HepG2 (cell line): ENCODE data around the gene RABGGTA. TPM values are rescaled to one million over a fixed set of nuclear protein-coding genes. Genes with fewer than 3 reads are reported as not detected.

Experiments used
- AKAP8 ChIP-seq: sonication (generic); formaldehyde crosslinking; IDR thresholded peaks from 2 replicates; pipeline ENCODE4 v1.5.1; 2020; ENCODE audit warnings: mild to moderate bottlenecking, missing genetic modification reagents
- CHCHD3 ChIP-seq: sonication (generic); formaldehyde crosslinking; IDR thresholded peaks from 2 replicates; pipeline ENCODE4 v1.8.0; 2022; ENCODE audit warnings: mild to moderate bottlenecking, missing genetic modification reagents, moderate library complexity
- CTCF ChIP-seq: sonication (generic); formaldehyde crosslinking; IDR thresholded peaks from 2 replicates; pipeline ENCODE4 v1.5.0; 2020; ENCODE audit warnings: mild to moderate bottlenecking, missing genetic modification reagents, moderate library complexity
- ELK4 ChIP-seq: sonication (generic); formaldehyde crosslinking; IDR thresholded peaks from 2 replicates; pipeline ENCODE4 v1.9.0; 2021; ENCODE audit warnings: missing genetic modification reagents, borderline replicate concordance
- FOXA1 ChIP-seq, 2 experiments: fragments of 450-650 bp in 1 of 2; sonication (generic) in 1 of 2; formaldehyde crosslinking in 1 of 2; IDR thresholded peaks; 2 replicates each; pipeline versions ENCODE4 v1.4.0 to v1.6.1; 2016 to 2020; ENCODE audit warnings: missing genetic modification reagents in 1 of 2
- FOXA3 ChIP-seq: IDR thresholded peaks from 2 replicates; pipeline ENCODE4 v1.6.1; 2016; ENCODE audit warnings: missing genetic modification reagents, missing compliant biosample characterization
- HHEX ChIP-seq: IDR thresholded peaks from 2 replicates; pipeline ENCODE4 v1.6.1; 2016; ENCODE audit warnings: control low read depth
- HOXA5 ChIP-seq: sonication (generic); formaldehyde crosslinking; IDR thresholded peaks from 2 replicates; pipeline ENCODE4 v1.4.0; 2020; ENCODE audit warnings: missing genetic modification reagents
- MEF2D ChIP-seq: sonication (generic); formaldehyde crosslinking; IDR thresholded peaks from 2 replicates; pipeline ENCODE4 v1.5.1; 2020; ENCODE audit warnings: mild to moderate bottlenecking, missing genetic modification reagents
- MIER3 ChIP-seq: IDR thresholded peaks from 2 replicates; pipeline ENCODE4 v1.6.1; 2016; ENCODE audit warnings: missing compliant biosample characterization, borderline replicate concordance
- NFE2 ChIP-seq: sonication (generic); formaldehyde crosslinking; IDR thresholded peaks from 2 replicates; pipeline ENCODE4 v1.4.0; 2020; ENCODE audit warnings: missing genetic modification reagents
- PAWR ChIP-seq: sonication (generic); formaldehyde crosslinking; IDR thresholded peaks from 2 replicates; pipeline ENCODE4 v1.4.0; 2020; ENCODE audit warnings: missing genetic modification reagents, mild to moderate bottlenecking, borderline replicate concordance
- PHF8 ChIP-seq: sonication (generic); formaldehyde crosslinking; IDR thresholded peaks from 2 replicates; pipeline ENCODE4 v1.5.0; 2020; ENCODE audit warnings: missing genetic modification reagents
- POLR2AphosphoS5 ChIP-seq: IDR thresholded peaks from 2 replicates; pipeline ENCODE4 v1.6.1; 2012; ENCODE audit warnings: low read depth, low read length
- SNAI1 ChIP-seq: sonication (generic); formaldehyde crosslinking; IDR thresholded peaks from 2 replicates; pipeline ENCODE4 v1.5.0; 2020; ENCODE audit warnings: mild to moderate bottlenecking, missing genetic modification reagents, borderline replicate concordance
- ZBTB21 ChIP-seq: sonication (generic); formaldehyde crosslinking; IDR thresholded peaks from 2 replicates; pipeline ENCODE4 v1.4.0; 2020; ENCODE audit warnings: missing genetic modification reagents
- ZBTB44 ChIP-seq: sonication (generic); formaldehyde crosslinking; IDR thresholded peaks from 2 replicates; pipeline ENCODE4 v1.4.0; 2020; ENCODE audit warnings: missing genetic modification reagents
- ZFP36L1 ChIP-seq: sonication (generic); formaldehyde crosslinking; IDR thresholded peaks from 2 replicates; pipeline ENCODE4 v1.8.0; 2022; ENCODE audit warnings: mild to moderate bottlenecking, missing genetic modification reagents, moderate library complexity
- ZHX2 ChIP-seq, 2 experiments: sonication (generic) in 1 of 2; formaldehyde crosslinking in 1 of 2; IDR thresholded peaks; 2 replicates each; pipeline versions ENCODE4 v1.6.1 to v1.9.0; 2014 to 2022; ENCODE audit warnings: antibody characterized with exemption in 1 of 2, borderline replicate concordance in 1 of 2, inconsistent platforms in 1 of 2, low read depth in 1 of 2, missing genetic modification reagents in 1 of 2
- ZNF510 ChIP-seq: sonication (generic); formaldehyde crosslinking; IDR thresholded peaks from 2 replicates; pipeline ENCODE4 v1.4.0; 2020; ENCODE audit warnings: low read depth, mild to moderate bottlenecking, missing genetic modification reagents
- polyA plus RNA-seq, 8 experiments: library from polyadenylated mRNA; depleted of rRNA in 3 of 8; stranded (reverse) in 7 of 8; unstranded in 1 of 8; fragments of >200 nt; fragmentation: Illumina TruSeq in 4 of 8; extraction: Trizol in 4 of 8; gene quantifications; 2 replicates each; pipeline versions ENCODE4 v1.2.1 to v1.2.3, GENCODE V29; 2011 to 2016; ENCODE audit warnings: low read depth in 4 of 8, missing spikeins in 1 of 8, mixed read lengths in 1 of 8; ENCODE audit not compliant: insufficient read depth in 1 of 8
- total RNA-seq, 5 experiments: library from RNA; depleted of rRNA; stranded (reverse); fragments of >200 nt; fragmentation: Illumina TruSeq; extraction: Trizol; gene quantifications; 2 replicates each; pipeline ENCODE4 v1.2.3, GENCODE V29; 2016; ENCODE audit warnings: low read depth in 1 of 5

Gene RABGGTA
- total and polyA plus RNA-seq, 2 of the 13 experiments (the other 11 are each of a cell fraction or from before 2014, with no cell fraction given), result 57.9 to 90.8 TPM

- TF ChIP-seq CTCF (CRISPR knock-in tag), result no peak; the same call in none of the 2 replicates
- no peak for TF ChIP-seq AKAP8 (CRISPR knock-in tag)
- TF ChIP-seq ZNF510, result no peak
- TF ChIP-seq CHCHD3 (CRISPR knock-in tag), result no peak
- TF ChIP-seq HOXA5 (CRISPR knock-in tag), result peak; percentile 92
- TF ChIP-seq PHF8 (CRISPR knock-in tag), result peak; percentile 95
- TF ChIP-seq ZBTB21 (CRISPR knock-in tag), result peak; percentile 97
- TF ChIP-seq SNAI1, result peak; percentile 99
- no peak for TF ChIP-seq FOXA1 (IDR thresholded peaks at IDR 0.05)
- TF ChIP-seq FOXA1 (CRISPR knock-in tag; IDR thresholded peaks at IDR 0.05), result no peak
- TF ChIP-seq MIER3 (CRISPR knock-in tag), result no peak; the same call in 1 of the 2 replicates
- peak; percentile 49; the same call in 1 of the 2 replicates for TF ChIP-seq ZHX2 (IDR thresholded peaks at IDR 0.05; ENCODE audit: low read depth)
- TF ChIP-seq ZHX2 (CRISPR knock-in tag; IDR thresholded peaks at IDR 0.05; ENCODE audit: borderline replicate concordance), result no peak
- no peak for TF ChIP-seq HHEX
- TF ChIP-seq POLR2AphosphoS5, result peak; percentile 88
- peak; percentile 49 for TF ChIP-seq FOXA3 (CRISPR knock-in tag)
- no peak for TF ChIP-seq NFE2
- no peak; the same call in 1 of the 2 replicates for TF ChIP-seq ZFP36L1 (CRISPR knock-in tag)
- no peak for TF ChIP-seq ELK4 (CRISPR knock-in tag)
- TF ChIP-seq MEF2D (CRISPR knock-in tag), result no peak; the same call in 1 of the 2 replicates
- no peak for TF ChIP-seq ZBTB44 (CRISPR knock-in tag)
- no peak; the same call in 1 of the 2 replicates for TF ChIP-seq PAWR
Measured at GRCh38 chr14:24232121-24232644, 39.2 kb downstream of the RABGGTA start, which contains the start of gene NEDD8 (continued).
